GM12878 (cell line): ENCODE measurements around the gene KRT80. TPM values are rescaled to one million over a fixed set of nuclear protein-coding genes. Genes with fewer than 3 reads are reported as not detected.

Experiments
- ATAC-seq: fragments of 200-7000 bp; cut with Tn5 transposase; 3 replicates; pipeline ENCODE4 v1.9.1; 2020; ENCODE audit warnings: mild to moderate bottlenecking, moderate library complexity
- BruUV-seq: library from RNA; stranded (reverse); fragments of 400-500 nt; replicated peaks from 2 replicates; lab custom pipeline; 2021; lab: Mats Ljungman, UMichigan
- CTCF ChIA-PET: fragments of 300-600 bp; sonication (Branson Sonifier 250); formaldehyde crosslinking; extraction: SDS; loops from one replicate; lab custom pipeline; 2021; ENCODE audit warnings: inconsistent platforms; lab: Yijun Ruan, JAX
- POLR2A ChIA-PET: fragments of 350-600 bp; formaldehyde crosslinking; extraction: SDS; loops from one replicate; lab custom pipeline; 2021; ENCODE audit warnings: inconsistent platforms; lab: Charles Lee
- RAD21 ChIA-PET: fragments of 300-600 bp; sonication (Branson Sonifier 250); formaldehyde crosslinking; loops from one replicate; lab custom pipeline; 2023; ENCODE audit warnings: antibody characterized with exemption; ENCODE audit not compliant: unreplicated experiment; lab: Charles Lee
- SMC1A ChIA-PET: fragments of 300-600 bp; sonication (Branson Sonifier 250); formaldehyde crosslinking; loops from one replicate; lab custom pipeline; 2023; ENCODE audit not compliant: unreplicated experiment, uncharacterized antibody; lab: Charles Lee
- DNase-seq: peaks from one replicate; pipeline ENCODE4 v3.0.0-alpha.2; 2011; ENCODE audit warnings: low read depth, low spot score
- FAIRE-seq: peaks from 3 replicates; lab custom pipeline; 2011; peaks lifted over from hg19 to GRCh38; lab: Jason Lieb, UNC
- H2AFZ ChIP-seq: 2 replicates; pipeline ENCODE4 v1.6.0; 2011; ENCODE audit warnings: low read depth, low read length, control low read depth; ENCODE audit not compliant: control insufficient read depth
- H3K27ac ChIP-seq: 2 replicates; pipeline ENCODE4 v1.5.1; 2011; ENCODE audit warnings: control low read depth; ENCODE audit not compliant: control insufficient read depth, insufficient read depth
- H3K27me3 ChIP-seq, 2 experiments: replicated peaks in 1 of 2; 2 replicates each; pipeline versions ENCODE4 v1.6.0 to v1.6.1; 2011; ENCODE audit warnings: low read length in 1 of 2; ENCODE audit not compliant: control insufficient read depth in 2 of 2, insufficient read depth in 2 of 2
- H3K36me3 ChIP-seq, 2 experiments: 2 replicates each; pipeline ENCODE4 v1.5.1; 2011; ENCODE audit warnings: low read length in 1 of 2; ENCODE audit not compliant: control insufficient read depth in 2 of 2, insufficient read depth in 2 of 2
- H3K4me1 ChIP-seq: 2 replicates; pipeline ENCODE4 v1.6.1; 2011; ENCODE audit warnings: mild to moderate bottlenecking, low read length, moderate library complexity, mixed read lengths; ENCODE audit not compliant: control insufficient read depth, insufficient read depth
- H3K4me2 ChIP-seq: 2 replicates; pipeline ENCODE4 v1.6.0; 2011; ENCODE audit warnings: control low read depth; ENCODE audit not compliant: control insufficient read depth, insufficient read depth
- H3K4me3 ChIP-seq: fragments of 200-600 bp; sonication (generic); 2 replicates; pipeline ENCODE4 v1.5.1; 2016
- H3K79me2 ChIP-seq: 2 replicates; pipeline ENCODE4 v1.6.0; 2011; ENCODE audit warnings: low read length; ENCODE audit not compliant: control insufficient read depth, insufficient read depth
- H3K9ac ChIP-seq: 2 replicates; pipeline ENCODE4 v1.8.0; 2011; ENCODE audit warnings: low read length, control low read depth, mixed read lengths; ENCODE audit not compliant: control insufficient read depth, insufficient read depth
- H3K9me3 ChIP-seq: replicated peaks from 3 replicates; pipeline ENCODE4 v1.5.1; 2011; ENCODE audit warnings: mild to moderate bottlenecking, low read length; ENCODE audit not compliant: control insufficient read depth, insufficient read depth
- H4K20me1 ChIP-seq: 2 replicates; pipeline ENCODE4 v1.6.0; 2011; ENCODE audit not compliant: control insufficient read depth, insufficient read depth
- ETV6 ChIP-seq, 2 experiments: fragments of 450-650 bp in 1 of 2; IDR thresholded peaks in 1 of 2; conservative IDR thresholded peaks in 1 of 2; 2 replicates each; pipeline ENCODE4 v1.6.1; 2014; ENCODE audit warnings: antibody characterized with exemption in 1 of 2, borderline replicate concordance in 1 of 2, low read depth in 1 of 2, mild to moderate bottlenecking in 1 of 2, moderate library complexity in 1 of 2
- EZH2 ChIP-seq: IDR thresholded peaks from 2 replicates; pipeline ENCODE4 v1.6.1; 2012; ENCODE audit warnings: low read depth, mild to moderate bottlenecking, control low read depth, inconsistent platforms, low read length, borderline replicate concordance; ENCODE audit not compliant: control insufficient read depth
- NFYA ChIP-seq: IDR thresholded peaks from 2 replicates; pipeline ENCODE4 v1.6.1; 2011; ENCODE audit warnings: low read depth, mild to moderate bottlenecking, low read length, improper control_type of control experiment, borderline replicate concordance
- POLR2A ChIP-seq: IDR thresholded peaks from 2 replicates; pipeline ENCODE4 v1.6.1; 2011; ENCODE audit warnings: low read depth, mild to moderate bottlenecking, low read length
- POU2F2 ChIP-seq: IDR thresholded peaks from 3 replicates; pipeline ENCODE4 v1.6.1; 2011; ENCODE audit warnings: low read depth, mild to moderate bottlenecking, low read length, borderline replicate concordance
- SIN3A ChIP-seq: IDR thresholded peaks from 2 replicates; pipeline ENCODE4 v1.6.1; 2012; ENCODE audit warnings: low read depth, low read length, improper control_type of control experiment
- STAT3 ChIP-seq: IDR thresholded peaks from 2 replicates; pipeline ENCODE4 v1.6.1; 2011; ENCODE audit warnings: low read depth, low read length, improper control_type of control experiment
- ZBED1 ChIP-seq: IDR thresholded peaks from 2 replicates; pipeline ENCODE4 v1.6.1; 2016; ENCODE audit warnings: borderline replicate concordance
- WGBS: methylation state at CpG from one replicate; pipeline ENCODE4 v1.1.6; 2016; ENCODE audit warnings: low lambda C conversion rate; ENCODE audit not compliant: insufficient replicate concordance, insufficient coverage; ENCODE audit errors: missing lambda C conversion rate; 5-methylcytosine and 5-hydroxymethylcytosine counted together
- in situ Hi-C: fragments of 300-500 bp; cut with MboI; formaldehyde crosslinking; loops from 9 replicates; pipeline ENCODE4 v1.14.3; 2018; ENCODE audit warnings: mixed read lengths
- intact Hi-C: fragments of 100-400 bp; cut with micrococcal nuclease; formaldehyde crosslinking; loops from one replicate; pipeline ENCODE4 v1.14.2; 2022; ENCODE audit not compliant: unreplicated experiment
- polyA plus RNA-seq, 11 experiments: library from polyadenylated mRNA; depleted of rRNA in 4 of 11; unstranded in 6 of 11; stranded (reverse) in 5 of 11; fragments of >200 nt; fragmentation: Nextera tagmentation in 4 of 11; fragmentation: Illumina TruSeq in 1 of 11; extraction: Ambion mirVana in 4 of 11; extraction: Trizol in 1 of 11; gene quantifications; 1 replicate in 1 of 11; 2 replicates in 10 of 11; pipeline versions ENCODE4 v1.2.1 to v1.2.3, GENCODE V29; 2011 to 2016; ENCODE audit warnings: inconsistent platforms in 2 of 11, missing spikeins in 2 of 11, low read depth in 1 of 11
- total RNA-seq, 4 experiments: library from RNA; depleted of rRNA in 3 of 4; stranded (reverse); fragments of >200 nt in 3 of 4; fragmentation: Illumina TruSeq in 1 of 4; extraction: Trizol in 1 of 4; gene quantifications; 2 replicates each; pipeline versions ENCODE4 v1.2.1 to v1.2.3, GENCODE V29; 2013 to 2021
- TF ChIP-seq, protein P1 (sequence below): fragments of 450-650 bp; IDR thresholded peaks from 2 replicates; pipeline ENCODE4 v1.6.1; 2017; ENCODE audit warnings: borderline replicate concordance
- TF ChIP-seq, protein P2 (sequence below): fragments of 450-650 bp; formaldehyde crosslinking; IDR thresholded peaks from 2 replicates; pipeline ENCODE4 v1.4.0; 2020; ENCODE audit warnings: mild to moderate bottlenecking, moderate library complexity
- TF ChIP-seq, protein P3 (sequence below): fragments of 450-650 bp; IDR thresholded peaks from 2 replicates; pipeline ENCODE4 v1.6.1; 2018; ENCODE audit warnings: borderline replicate concordance, mild to moderate bottlenecking; ENCODE audit not compliant: partially characterized antibody

KRT80 gene
- total and polyA plus RNA-seq, 10 of the 15 experiments (the other 5 are each of a cell fraction or from before 2014, with no cell fraction given) = 0.01 TPM; not detected in 9

DNA sequence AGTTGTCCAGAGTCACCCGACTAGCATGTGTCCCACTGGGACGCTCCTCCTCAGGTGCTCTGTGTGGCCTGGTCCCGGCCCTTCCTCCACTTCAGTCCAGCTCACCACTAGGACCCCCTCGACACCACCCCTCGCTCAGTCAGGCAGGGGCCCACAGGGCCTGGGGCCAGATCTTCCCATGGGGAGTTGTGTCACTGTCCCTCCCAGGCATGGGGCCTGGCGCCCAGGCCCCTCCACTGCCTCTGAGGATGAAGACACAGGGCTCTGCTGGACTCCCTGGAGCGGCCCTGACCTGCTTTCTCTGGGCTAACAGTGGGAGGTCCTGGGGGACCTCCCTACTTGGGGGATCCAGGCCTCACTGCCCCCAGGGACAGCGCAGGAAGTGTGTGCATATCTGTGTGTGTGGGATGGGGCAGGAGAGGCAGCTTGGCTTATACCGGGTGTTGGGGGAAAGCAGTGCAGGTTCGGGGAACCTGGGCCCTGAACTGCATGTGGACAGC is 43.8 kb downstream of the KRT80 start:
- Histone ChIP-seq H2AFZ (no peak overlapping the region), H3K4me3 (no peak overlapping the region), H3K9ac (no peak overlapping the region), H3K79me2 (no peaks in the 10 kb centered on the region), H3K36me3 (no peaks in the 10 kb centered on the region), H3K4me2 (no peak overlapping the region), H3K4me1 (no peaks in the 10 kb centered on the region), H3K27me3 (no peaks in the 10 kb centered on the region; a peak in 2 of 4 replicates), H3K27ac (no peak overlapping the region), H3K9me3 (no peaks in the 10 kb centered on the region), H4K20me1 (no peaks in the 10 kb centered on the region)
- BruUV-seq = no TSS peak
- ATAC-seq = no peak
- ChIA-PET CTCF (interaction anchor here (1.1 to 1.8 kb wide), 2 partner anchors 122 kb away, joined by 3 to 4 read pairs; no protein-coding TSS in a partner anchor), POLR2A (no interaction called here), SMC1A (no interaction called here), RAD21 (interaction anchor here (0.6 kb wide), 1 partner anchor 38 kb away, joined by 3 read pairs; no protein-coding TSS in a partner anchor)
- TF ChIP-seq ETV6 (conservative IDR thresholded peaks at IDR 0.05 in 1 of 2, IDR thresholded peaks at IDR 0.05 in 1 of 2; ENCODE audit: borderline replicate concordance in 1 of 2, low read depth in 1 of 2) (no peak), NFYA (no peak), POU2F2 (no peak), STAT3 (no peak), SIN3A (no peak), EZH2 (no peak), POLR2A (no peak), ZBED1 (no peak)
- TF ChIP-seq, protein P1, sequence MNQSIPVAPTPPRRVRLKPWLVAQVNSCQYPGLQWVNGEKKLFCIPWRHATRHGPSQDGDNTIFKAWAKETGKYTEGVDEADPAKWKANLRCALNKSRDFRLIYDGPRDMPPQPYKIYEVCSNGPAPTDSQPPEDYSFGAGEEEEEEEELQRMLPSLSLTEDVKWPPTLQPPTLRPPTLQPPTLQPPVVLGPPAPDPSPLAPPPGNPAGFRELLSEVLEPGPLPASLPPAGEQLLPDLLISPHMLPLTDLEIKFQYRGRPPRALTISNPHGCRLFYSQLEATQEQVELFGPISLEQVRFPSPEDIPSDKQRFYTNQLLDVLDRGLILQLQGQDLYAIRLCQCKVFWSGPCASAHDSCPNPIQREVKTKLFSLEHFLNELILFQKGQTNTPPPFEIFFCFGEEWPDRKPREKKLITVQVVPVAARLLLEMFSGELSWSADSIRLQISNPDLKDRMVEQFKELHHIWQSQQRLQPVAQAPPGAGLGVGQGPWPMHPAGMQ = no peak
- TF ChIP-seq, protein P2, sequence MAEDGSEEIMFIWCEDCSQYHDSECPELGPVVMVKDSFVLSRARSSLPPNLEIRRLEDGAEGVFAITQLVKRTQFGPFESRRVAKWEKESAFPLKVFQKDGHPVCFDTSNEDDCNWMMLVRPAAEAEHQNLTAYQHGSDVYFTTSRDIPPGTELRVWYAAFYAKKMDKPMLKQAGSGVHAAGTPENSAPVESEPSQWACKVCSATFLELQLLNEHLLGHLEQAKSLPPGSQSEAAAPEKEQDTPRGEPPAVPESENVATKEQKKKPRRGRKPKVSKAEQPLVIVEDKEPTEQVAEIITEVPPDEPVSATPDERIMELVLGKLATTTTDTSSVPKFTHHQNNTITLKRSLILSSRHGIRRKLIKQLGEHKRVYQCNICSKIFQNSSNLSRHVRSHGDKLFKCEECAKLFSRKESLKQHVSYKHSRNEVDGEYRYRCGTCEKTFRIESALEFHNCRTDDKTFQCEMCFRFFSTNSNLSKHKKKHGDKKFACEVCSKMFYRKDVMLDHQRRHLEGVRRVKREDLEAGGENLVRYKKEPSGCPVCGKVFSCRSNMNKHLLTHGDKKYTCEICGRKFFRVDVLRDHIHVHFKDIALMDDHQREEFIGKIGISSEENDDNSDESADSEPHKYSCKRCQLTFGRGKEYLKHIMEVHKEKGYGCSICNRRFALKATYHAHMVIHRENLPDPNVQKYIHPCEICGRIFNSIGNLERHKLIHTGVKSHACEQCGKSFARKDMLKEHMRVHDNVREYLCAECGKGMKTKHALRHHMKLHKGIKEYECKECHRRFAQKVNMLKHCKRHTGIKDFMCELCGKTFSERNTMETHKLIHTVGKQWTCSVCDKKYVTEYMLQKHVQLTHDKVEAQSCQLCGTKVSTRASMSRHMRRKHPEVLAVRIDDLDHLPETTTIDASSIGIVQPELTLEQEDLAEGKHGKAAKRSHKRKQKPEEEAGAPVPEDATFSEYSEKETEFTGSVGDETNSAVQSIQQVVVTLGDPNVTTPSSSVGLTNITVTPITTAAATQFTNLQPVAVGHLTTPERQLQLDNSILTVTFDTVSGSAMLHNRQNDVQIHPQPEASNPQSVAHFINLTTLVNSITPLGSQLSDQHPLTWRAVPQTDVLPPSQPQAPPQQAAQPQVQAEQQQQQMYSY (CRISPR knock-in tag) = no peak
- TF ChIP-seq, protein P3, sequence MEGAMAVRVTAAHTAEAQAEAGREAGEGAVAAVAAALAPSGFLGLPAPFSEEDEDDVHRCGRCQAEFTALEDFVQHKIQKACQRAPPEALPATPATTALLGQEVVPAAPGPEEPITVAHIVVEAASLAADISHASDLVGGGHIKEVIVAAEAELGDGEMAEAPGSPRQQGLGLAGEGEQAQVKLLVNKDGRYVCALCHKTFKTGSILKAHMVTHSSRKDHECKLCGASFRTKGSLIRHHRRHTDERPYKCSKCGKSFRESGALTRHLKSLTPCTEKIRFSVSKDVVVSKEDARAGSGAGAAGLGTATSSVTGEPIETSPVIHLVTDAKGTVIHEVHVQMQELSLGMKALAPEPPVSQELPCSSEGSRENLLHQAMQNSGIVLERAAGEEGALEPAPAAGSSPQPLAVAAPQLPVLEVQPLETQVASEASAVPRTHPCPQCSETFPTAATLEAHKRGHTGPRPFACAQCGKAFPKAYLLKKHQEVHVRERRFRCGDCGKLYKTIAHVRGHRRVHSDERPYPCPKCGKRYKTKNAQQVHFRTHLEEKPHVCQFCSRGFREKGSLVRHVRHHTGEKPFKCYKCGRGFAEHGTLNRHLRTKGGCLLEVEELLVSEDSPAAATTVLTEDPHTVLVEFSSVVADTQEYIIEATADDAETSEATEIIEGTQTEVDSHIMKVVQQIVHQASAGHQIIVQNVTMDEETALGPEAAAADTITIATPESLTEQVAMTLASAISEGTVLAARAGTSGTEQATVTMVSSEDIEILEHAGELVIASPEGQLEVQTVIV = no peak
- no peak for DNase-seq
- no peak for FAIRE-seq
- in situ Hi-C loops = loop anchor here (5.0 kb wide), 1 partner anchor 839 kb away; no protein-coding TSS in a partner anchor
- 3% methylated on average over 10 of the region's 10 CpGs for WGBS
- intact Hi-C loops = no loop called here
